GM21619 (cell line): ENCODE data around the gene OBP2B.

ENCODE experiments used
- ATAC-seq: cut with Tn5 transposase; IDR thresholded peaks from one replicate; pipeline ENCODE4 v1.9.1; 2021; ENCODE audit not compliant: unreplicated experiment

The OBP2B gene

GRCh38 chr9:133202688-133203453 is 6.2 kb downstream of the OBP2B start:
- ATAC-seq = no peak

DNA sequence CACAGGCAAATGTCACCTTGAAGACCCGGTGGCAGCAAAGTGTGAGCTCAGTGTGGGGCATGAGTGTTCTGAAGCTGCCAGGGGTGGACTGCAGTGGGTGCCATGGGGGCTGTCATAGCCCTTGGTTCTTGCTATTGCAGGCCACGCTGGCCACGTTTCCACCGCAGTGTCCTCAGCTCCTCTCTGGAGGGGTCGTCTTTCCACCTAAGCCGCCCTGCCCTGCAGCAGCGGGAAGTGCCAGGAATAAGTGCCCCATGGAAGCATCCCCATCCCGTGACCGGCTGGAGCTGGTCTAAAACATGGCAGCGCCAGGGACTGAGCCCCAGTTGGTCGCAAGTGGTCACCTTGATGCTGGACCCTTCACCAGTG is 6.9 kb downstream of the OBP2B start:
- ATAC-seq = no peak

DNA sequence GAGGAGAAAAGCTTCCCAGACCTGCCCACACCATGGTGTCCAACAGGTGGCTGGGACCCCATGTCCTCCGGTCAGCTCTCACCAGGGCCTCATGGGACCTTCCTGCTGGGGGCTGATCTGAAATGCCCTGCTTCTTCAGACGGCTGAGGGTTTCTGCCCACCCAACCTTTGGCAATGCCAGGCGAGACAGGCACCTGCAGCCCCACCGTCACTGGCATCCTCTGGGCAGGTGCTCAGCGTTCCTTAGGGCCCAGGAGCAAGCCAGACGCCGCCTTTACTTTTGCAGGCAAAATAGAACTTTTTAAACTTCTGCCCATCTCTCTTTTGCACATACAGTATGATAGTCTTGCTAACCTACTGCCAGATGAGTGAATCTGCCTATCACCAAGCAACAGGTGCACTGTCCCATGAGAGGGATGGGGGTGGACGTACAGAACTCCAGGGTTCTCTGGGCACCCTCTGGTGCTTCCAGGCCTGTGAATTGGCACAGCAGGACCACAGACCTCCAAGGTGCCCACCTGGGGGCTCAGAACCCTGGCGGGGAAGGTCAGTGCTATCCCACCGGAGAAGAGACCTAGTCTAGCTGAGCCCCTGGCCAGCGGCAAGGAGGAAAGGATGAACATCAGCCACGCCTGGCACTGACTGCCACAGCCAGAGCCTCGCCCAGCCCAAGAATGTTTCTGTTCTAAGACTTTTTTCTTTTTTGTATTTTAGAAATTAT is 7.5 kb downstream of the OBP2B start:
- no peak for ATAC-seq

- ATAC-seq = no peak
These were observed 8.4 kb downstream of the OBP2B start for GRCh38 chr9:133200631-133201030.

GRCh38 chr9:133199648-133200321 is 9.3 kb downstream of the OBP2B start:
- ATAC-seq = no peak

GRCh38 chr9:133195029-133195428 is 14.0 kb downstream of the OBP2B start:
- ATAC-seq = no peak

DNA sequence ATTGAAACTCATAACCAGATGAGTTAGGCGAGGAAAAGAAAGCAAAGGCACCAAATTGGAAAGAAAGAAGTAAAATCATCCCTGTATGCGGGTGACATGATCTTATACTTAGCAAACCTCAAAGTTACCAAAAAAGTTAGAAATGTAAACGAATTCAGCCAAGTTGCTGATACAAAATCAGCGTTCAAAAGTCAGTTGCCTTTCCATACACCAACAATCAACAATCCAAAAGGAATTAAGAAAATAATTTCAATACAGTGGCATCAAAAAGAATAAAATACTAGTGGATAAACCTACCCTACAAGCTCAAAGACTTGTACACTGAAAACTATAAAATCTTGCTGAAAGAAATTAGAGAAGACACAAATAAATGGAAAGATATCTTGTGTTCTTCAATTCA is 14.5 kb downstream of the OBP2B start:
- no peak for ATAC-seq

GRCh38 chr9:133191989-133192388 is 17.1 kb downstream of the OBP2B start:
- ATAC-seq = no peak

GRCh38 chr9:133189826-133190225 is 19.2 kb downstream of the OBP2B start:
- ATAC-seq = no peak

DNA sequence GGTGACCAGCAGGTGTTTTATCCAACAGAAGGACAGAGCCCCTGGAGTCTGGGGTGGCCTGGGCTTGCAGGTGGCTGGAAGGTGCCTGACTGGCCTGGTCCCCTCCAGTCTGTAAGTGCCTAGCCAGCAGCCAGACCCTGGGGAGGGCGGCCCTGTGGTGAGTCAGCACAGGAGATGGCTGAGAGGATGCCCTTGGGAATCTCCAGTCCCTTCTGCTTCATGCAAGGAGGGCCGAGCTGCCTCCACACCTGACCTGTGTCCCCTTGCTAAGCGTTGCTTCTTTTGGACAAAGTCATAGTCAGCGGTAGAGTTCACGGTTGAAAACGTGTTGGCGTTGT is 20.2 kb downstream of the OBP2B start:
- no peak for ATAC-seq

DNA sequence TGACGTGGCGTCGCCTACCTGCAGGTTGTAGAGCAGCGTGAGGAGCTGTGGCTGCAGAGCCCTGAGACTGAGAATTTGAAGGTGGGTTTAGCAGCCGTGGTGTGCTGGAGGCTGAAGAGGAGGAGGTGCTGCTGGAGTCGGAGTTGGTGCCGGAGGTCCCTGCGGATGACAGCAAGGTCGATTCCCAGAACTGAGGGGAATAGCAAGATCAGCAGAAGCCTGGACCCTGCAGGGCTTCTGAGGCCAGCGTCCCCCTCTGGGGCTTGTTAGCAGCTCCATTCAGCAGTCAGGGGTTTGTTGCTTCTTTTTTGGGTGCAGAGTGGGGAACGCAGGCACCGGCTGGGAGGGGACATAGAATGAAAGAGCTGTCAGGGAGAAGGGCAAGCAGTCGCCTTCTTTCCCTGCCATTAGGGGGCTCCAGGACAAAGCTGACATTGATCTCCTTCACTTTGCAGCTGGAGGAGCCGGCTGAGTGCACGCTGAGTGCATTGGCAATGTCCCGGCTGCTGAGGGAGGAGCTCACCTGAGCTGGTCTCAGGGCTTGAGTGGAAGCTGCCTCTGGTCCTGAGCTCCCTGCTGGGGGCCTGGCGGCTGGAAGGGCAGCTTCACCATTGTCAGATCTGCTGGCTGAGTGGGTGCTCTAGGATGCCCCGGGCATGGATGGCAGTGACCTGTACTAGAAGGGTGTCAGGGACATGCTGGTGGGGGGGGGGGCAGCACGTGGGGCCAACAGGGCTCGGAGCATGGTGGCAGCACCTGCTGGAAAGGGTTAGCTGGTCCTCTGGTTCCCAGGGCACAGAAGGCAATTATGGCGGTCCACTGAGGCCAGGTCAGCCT is 20.8 kb downstream of the OBP2B start:
- no peak for ATAC-seq

DNA sequence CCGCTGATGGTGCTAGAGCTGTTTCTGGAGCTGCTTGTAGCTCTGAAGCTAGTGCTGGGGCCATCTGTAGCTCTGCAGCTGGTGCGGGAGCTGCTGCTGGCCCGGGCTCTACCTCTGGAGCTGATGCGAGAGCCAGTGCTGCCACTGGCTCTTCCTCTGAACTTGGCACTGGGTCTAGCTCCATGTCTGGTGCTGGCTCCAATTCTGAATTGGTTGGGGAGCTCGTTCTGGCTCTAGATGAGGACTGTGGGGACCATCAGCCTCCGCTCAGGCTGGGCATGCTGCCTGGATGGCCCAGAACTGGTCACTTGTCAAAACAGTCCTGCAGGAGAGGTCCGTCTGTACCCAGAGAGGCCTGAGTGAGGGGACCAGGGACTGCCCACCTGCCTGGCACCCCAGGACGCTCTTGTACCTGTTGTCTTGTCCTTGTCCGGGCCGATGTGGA is 21.5 kb downstream of the OBP2B start:
- ATAC-seq = no peak

GRCh38 chr9:133186736-133187135 is 22.3 kb downstream of the OBP2B start:
- no peak for ATAC-seq

GRCh38 chr9:133184971-133185370 is 24.1 kb downstream of the OBP2B start:
- ATAC-seq = no peak

DNA sequence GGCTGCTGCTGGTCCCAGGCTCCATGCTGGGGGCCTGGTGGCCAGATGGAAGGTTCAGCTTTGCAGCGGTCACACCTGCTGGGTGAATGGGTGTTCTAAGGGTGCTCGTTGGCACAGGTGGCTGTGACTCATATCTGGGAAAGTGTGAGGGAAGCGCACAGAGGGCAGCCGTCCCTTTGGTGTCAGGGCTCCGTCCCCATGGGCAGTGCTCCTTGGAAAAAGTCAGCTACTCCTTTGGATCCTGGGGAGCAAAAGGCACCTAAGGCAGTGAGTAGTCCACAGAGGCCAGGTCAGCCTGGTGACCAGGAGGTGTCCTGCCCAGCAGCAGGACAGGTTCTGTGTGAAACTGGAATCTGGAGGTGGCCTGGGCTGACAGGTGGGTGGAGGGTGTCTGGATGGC is 26.9 kb downstream of the OBP2B start:
- ATAC-seq = no peak

- ATAC-seq = no peak
These were observed 27.5 kb downstream of the OBP2B start for GRCh38 chr9:133181561-133181960.

- no peak for ATAC-seq
These were observed 28.1 kb downstream of the OBP2B start for GRCh38 chr9:133180953-133181352.

GRCh38 chr9:133173056-133173455 is 36.0 kb downstream of the OBP2B start:
- ATAC-seq = no peak

- no peak for ATAC-seq
These were observed 37.7 kb downstream of the OBP2B start for GRCh38 chr9:133171161-133171961.

GRCh38 chr9:133170716-133171115 is 38.3 kb downstream of the OBP2B start:
- ATAC-seq = no peak
